Immature natural killer cell (primary cell): Measurements from ENCODE around the gene SRPK3. TPM values are rescaled to one million over a fixed set of nuclear protein-coding genes. Genes with fewer than 3 reads are reported as not detected.

ENCODE experiments used
- DNase-seq, 3 donors: peaks; one replicate each; pipeline ENCODE4 v3.0.0; 2022; ENCODE audit warnings: mixed read lengths in 1 of 3
- H3K27ac Mint-ChIP-seq, 6 donors: one replicate each; pipeline ENCODE4 v1.8.0; 2020; ENCODE audit warnings: mixed read lengths in 6 of 6, mild to moderate bottlenecking in 5 of 6, inconsistent platforms in 4 of 6, moderate library complexity in 3 of 6
- H3K27me3 Mint-ChIP-seq, 3 donors: one replicate each; pipeline ENCODE4 v1.8.0; 2020 to 2021; ENCODE audit warnings: low read depth in 3 of 3, mild to moderate bottlenecking in 3 of 3, mixed read lengths in 3 of 3, moderate library complexity in 3 of 3, inconsistent platforms in 1 of 3
- H3K36me3 Mint-ChIP-seq, 3 donors: one replicate each; pipeline ENCODE4 v1.8.0; 2020; ENCODE audit warnings: mixed read lengths in 3 of 3, inconsistent platforms in 2 of 3, mild to moderate bottlenecking in 2 of 3
- H3K4me1 Mint-ChIP-seq, 2 donors: one replicate each; pipeline ENCODE4 v1.8.0; 2020; ENCODE audit warnings: inconsistent platforms in 2 of 2, mild to moderate bottlenecking in 2 of 2, mixed read lengths in 2 of 2, moderate library complexity in 1 of 2
- H3K4me3 Mint-ChIP-seq, 5 donors: one replicate each; pipeline ENCODE4 v1.8.0; 2020; ENCODE audit warnings: mild to moderate bottlenecking in 5 of 5, mixed read lengths in 5 of 5, inconsistent platforms in 3 of 5, moderate library complexity in 3 of 5
- H3K9me3 Mint-ChIP-seq, 6 donors: one replicate each; pipeline ENCODE4 v1.8.0; 2020; ENCODE audit warnings: mild to moderate bottlenecking in 6 of 6, mixed read lengths in 6 of 6, inconsistent platforms in 4 of 6, moderate library complexity in 3 of 6
- polyA plus RNA-seq, 3 donors: library from polyadenylated mRNA; unstranded; fragments of 300-500 nt; fragmentation: Illumina TruSeq; gene quantifications; one replicate each; pipeline ENCODE4 v1.2.3, GENCODE V29; 2021

SRPK3 gene
- polyA plus RNA-seq, 3 donors from 2014 or later, result not detected

GRCh38 chrX:153769865-153770600 is 10.8 kb upstream of the SRPK3 start:
- no peak overlapping the region for H3K27ac Mint-ChIP-seq
- H3K4me3 Mint-ChIP-seq, result peak overlapping the region in 1 of 5 donors; percentile 15
- no peak for DNase-seq
- no peaks in the 10 kb centered on the region for H3K9me3 Mint-ChIP-seq
- no peaks in the 10 kb centered on the region for H3K4me1 Mint-ChIP-seq
- peaks cover 0 to 2% (median 0%) of the 10 kb centered on the region in 3 donors for H3K27me3 Mint-ChIP-seq
- no peaks in the 10 kb centered on the region for H3K36me3 Mint-ChIP-seq

- Mint-ChIP-seq H3K36me3 (no peaks in the 10 kb centered on the region), H3K4me3 (no peak overlapping the region), H3K27ac (no peak overlapping the region), H3K27me3 (peaks cover 0 to 2% (median 0%) of the 10 kb centered on the region in 3 donors), H3K9me3 (no peaks in the 10 kb centered on the region), H3K4me1 (no peaks in the 10 kb centered on the region)
- DNase-seq, result no peak
Observed at GRCh38 chrX:153770601-153771414, 10.0 kb upstream of the SRPK3 start.

GRCh38 chrX:153771415-153772315 is 9.2 kb upstream of the SRPK3 start:
- H3K27me3 Mint-ChIP-seq, result peaks cover 0 to 2% (median 0%) of the 10 kb centered on the region in 3 donors
- no peaks in the 10 kb centered on the region for H3K9me3 Mint-ChIP-seq
- H3K4me1 Mint-ChIP-seq, result no peaks in the 10 kb centered on the region
- H3K36me3 Mint-ChIP-seq, result no peaks in the 10 kb centered on the region
- H3K27ac Mint-ChIP-seq, result no peak overlapping the region
- DNase-seq, result no peak
- H3K4me3 Mint-ChIP-seq, result no peak overlapping the region

GRCh38 chrX:153772316-153773217 is 8.3 kb upstream of the SRPK3 start:
- no peaks in the 10 kb centered on the region for H3K27me3 Mint-ChIP-seq
- H3K4me1 Mint-ChIP-seq, result no peaks in the 10 kb centered on the region
- no peak overlapping the region for H3K27ac Mint-ChIP-seq
- no peaks in the 10 kb centered on the region for H3K36me3 Mint-ChIP-seq
- no peak overlapping the region for H3K4me3 Mint-ChIP-seq
- no peak for DNase-seq
- H3K9me3 Mint-ChIP-seq, result no peaks in the 10 kb centered on the region

- Mint-ChIP-seq H3K9me3 (no peaks in the 10 kb centered on the region), H3K4me3 (no peak overlapping the region), H3K4me1 (no peaks in the 10 kb centered on the region), H3K27ac (no peak overlapping the region), H3K27me3 (no peaks in the 10 kb centered on the region), H3K36me3 (no peaks in the 10 kb centered on the region)
- no peak for DNase-seq
Observed at GRCh38 chrX:153773218-153773611, 7.6 kb upstream of the SRPK3 start.

GRCh38 chrX:153773741-153774575 is 6.9 kb upstream of the SRPK3 start:
- Mint-ChIP-seq H3K4me1 (no peaks in the 10 kb centered on the region), H3K4me3 (no peak overlapping the region), H3K9me3 (no peaks in the 10 kb centered on the region), H3K36me3 (no peaks in the 10 kb centered on the region), H3K27ac (no peak overlapping the region), H3K27me3 (no peaks in the 10 kb centered on the region)
- no peak for DNase-seq

- H3K4me3 Mint-ChIP-seq, result no peak overlapping the region
- H3K4me1 Mint-ChIP-seq, result no peaks in the 10 kb centered on the region
- no peaks in the 10 kb centered on the region for H3K36me3 Mint-ChIP-seq
- no peak for DNase-seq
- no peaks in the 10 kb centered on the region for H3K9me3 Mint-ChIP-seq
- H3K27me3 Mint-ChIP-seq, result peaks cover 0 to 1% (median under 1%) of the 10 kb centered on the region in 3 donors
- H3K27ac Mint-ChIP-seq, result no peak overlapping the region
Observed at GRCh38 chrX:153774576-153775292, 6.1 kb upstream of the SRPK3 start.

GRCh38 chrX:153775293-153776119 is 5.3 kb upstream of the SRPK3 start:
- Mint-ChIP-seq H3K27me3 (peaks cover 0 to 3% (median 1%) of the 10 kb centered on the region in 3 donors), H3K36me3 (no peaks in the 10 kb centered on the region), H3K4me3 (no peak overlapping the region), H3K27ac (no peak overlapping the region), H3K4me1 (peaks cover 3 to 5% of the 10 kb centered on the region in 2 donors), H3K9me3 (no peaks in the 10 kb centered on the region)
- no peak for DNase-seq

- peaks cover 0 to 3% (median 1%) of the 10 kb centered on the region in 3 donors for H3K27me3 Mint-ChIP-seq
- no peaks in the 10 kb centered on the region for H3K9me3 Mint-ChIP-seq
- H3K4me3 Mint-ChIP-seq, result no peak overlapping the region
- H3K27ac Mint-ChIP-seq, result no peak overlapping the region
- peaks cover 3 to 5% of the 10 kb centered on the region in 2 donors for H3K4me1 Mint-ChIP-seq
- no peak for DNase-seq
- H3K36me3 Mint-ChIP-seq, result no peaks in the 10 kb centered on the region
Observed at GRCh38 chrX:153776120-153776599, 4.7 kb upstream of the SRPK3 start.

GRCh38 chrX:153776611-153777045 is 4.2 kb upstream of the SRPK3 start:
- H3K4me1 Mint-ChIP-seq, result peaks cover 3 to 5% of the 10 kb centered on the region in 2 donors
- no peak overlapping the region for H3K27ac Mint-ChIP-seq
- no peak for DNase-seq
- peaks cover 0 to 3% (median 1%) of the 10 kb centered on the region in 3 donors for H3K27me3 Mint-ChIP-seq
- H3K36me3 Mint-ChIP-seq, result no peaks in the 10 kb centered on the region
- no peaks in the 10 kb centered on the region for H3K9me3 Mint-ChIP-seq
- H3K4me3 Mint-ChIP-seq, result no peak overlapping the region
